DOHH2 (cell line): ENCODE data around the gene TEX30.

Experiments used
- EZH2phosphoT487 ChIP-seq: fragments of 200-600 bp; sonication (generic); IDR thresholded peaks from 2 replicates; pipeline ENCODE4 v1.6.1; 2017; ENCODE audit warnings: borderline replicate concordance, mild to moderate bottlenecking, antibody characterized with exemption, low read length, moderate library complexity, mixed read lengths
- TF ChIP-seq, protein P1 (sequence below): fragments of 200-600 bp; sonication (generic); IDR thresholded peaks from one replicate; pipeline ENCODE4 v1.5.1; 2014; ENCODE audit warnings: antibody characterized with exemption, mild to moderate bottlenecking, low read depth, low read length; ENCODE audit not compliant: poor library complexity, severe bottlenecking

DNA sequence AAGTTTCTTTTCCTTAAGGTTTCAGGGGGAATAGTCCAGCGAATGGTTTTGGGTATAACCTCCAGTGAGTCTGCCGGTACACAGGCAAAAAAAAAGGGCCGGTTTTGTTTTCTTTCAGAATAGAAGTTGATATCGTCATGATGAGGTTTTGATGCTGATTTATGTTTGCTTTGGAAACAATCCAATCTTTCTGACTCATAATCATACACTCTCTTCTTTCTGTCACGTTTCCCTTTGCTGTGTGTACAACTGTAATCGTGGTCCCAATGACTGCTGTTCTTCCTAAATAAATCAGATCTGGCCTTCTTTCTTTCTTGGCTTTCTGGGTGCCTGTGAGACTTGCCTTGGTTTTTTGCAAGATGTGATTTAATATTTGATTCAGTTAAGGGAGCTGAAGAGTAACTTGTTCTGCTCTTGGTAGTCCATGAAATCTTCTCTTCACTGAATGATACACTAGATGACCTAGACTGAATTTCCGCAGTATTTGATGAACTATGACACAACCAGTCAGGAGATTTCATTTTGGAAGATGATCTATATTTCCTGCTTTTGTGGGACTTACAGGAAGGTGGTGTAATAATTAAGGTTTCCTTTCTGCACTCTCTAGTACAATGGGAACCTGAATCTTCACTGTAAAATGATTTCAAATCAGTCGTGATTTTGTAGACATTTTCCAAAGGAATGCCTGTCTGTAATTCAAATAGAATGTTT, 43.9 kb downstream of the TEX30 start:
- TF ChIP-seq, protein P1, sequence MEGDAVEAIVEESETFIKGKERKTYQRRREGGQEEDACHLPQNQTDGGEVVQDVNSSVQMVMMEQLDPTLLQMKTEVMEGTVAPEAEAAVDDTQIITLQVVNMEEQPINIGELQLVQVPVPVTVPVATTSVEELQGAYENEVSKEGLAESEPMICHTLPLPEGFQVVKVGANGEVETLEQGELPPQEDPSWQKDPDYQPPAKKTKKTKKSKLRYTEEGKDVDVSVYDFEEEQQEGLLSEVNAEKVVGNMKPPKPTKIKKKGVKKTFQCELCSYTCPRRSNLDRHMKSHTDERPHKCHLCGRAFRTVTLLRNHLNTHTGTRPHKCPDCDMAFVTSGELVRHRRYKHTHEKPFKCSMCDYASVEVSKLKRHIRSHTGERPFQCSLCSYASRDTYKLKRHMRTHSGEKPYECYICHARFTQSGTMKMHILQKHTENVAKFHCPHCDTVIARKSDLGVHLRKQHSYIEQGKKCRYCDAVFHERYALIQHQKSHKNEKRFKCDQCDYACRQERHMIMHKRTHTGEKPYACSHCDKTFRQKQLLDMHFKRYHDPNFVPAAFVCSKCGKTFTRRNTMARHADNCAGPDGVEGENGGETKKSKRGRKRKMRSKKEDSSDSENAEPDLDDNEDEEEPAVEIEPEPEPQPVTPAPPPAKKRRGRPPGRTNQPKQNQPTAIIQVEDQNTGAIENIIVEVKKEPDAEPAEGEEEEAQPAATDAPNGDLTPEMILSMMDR: no peak
- TF ChIP-seq EZH2phosphoT487: no peak
